Small intestine (tissue), 7 donors: ENCODE data around the gene IFNA13. TPM values are rescaled to one million over a fixed set of nuclear protein-coding genes. Genes with fewer than 3 reads are reported as not detected.
A peak's percentile ranks its signal among the peaks of the same experiment; 100 is the strongest.

Source experiments
- DNase-seq, 2 donors: peaks; one replicate each; pipeline versions ENCODE4 v3.0.0 to v3.0.0-alpha.2; 2013
- FAIRE-seq: peaks from 2 replicates; lab custom pipeline; 2012; peaks lifted over from hg19 to GRCh38; lab: Jason Lieb, UNC
- H3K27ac ChIP-seq, 3 donors: one replicate each; pipeline ENCODE4 v1.5.1; 2013; ENCODE audit warnings: low read length in 2 of 3, mild to moderate bottlenecking in 2 of 3, control low read depth in 1 of 3, inconsistent platforms in 1 of 3, low read depth in 1 of 3, moderate library complexity in 1 of 3
- H3K27me3 ChIP-seq, 3 donors: one replicate each; pipeline ENCODE4 v1.6.1; 2013; ENCODE audit warnings: low read length in 3 of 3, inconsistent platforms in 1 of 3; ENCODE audit not compliant: control insufficient read depth in 3 of 3, insufficient read depth in 3 of 3
- H3K36me3 ChIP-seq, 3 donors: one replicate each; pipeline ENCODE4 v1.6.1; 2013; ENCODE audit warnings: low read length in 3 of 3, inconsistent platforms in 1 of 3, low read depth in 1 of 3, mild to moderate bottlenecking in 1 of 3, moderate library complexity in 1 of 3; ENCODE audit not compliant: control insufficient read depth in 3 of 3, insufficient read depth in 2 of 3
- H3K4me1 ChIP-seq, 3 donors: one replicate each; pipeline ENCODE4 v1.6.1; 2013; ENCODE audit warnings: low read length in 2 of 3, inconsistent platforms in 1 of 3, low read depth in 1 of 3, mild to moderate bottlenecking in 1 of 3, moderate library complexity in 1 of 3; ENCODE audit not compliant: control insufficient read depth in 3 of 3, insufficient read depth in 2 of 3
- H3K4me3 ChIP-seq, 3 donors: one replicate each; pipeline ENCODE4 v1.5.1; 2013; ENCODE audit warnings: low read length in 3 of 3, control low read depth in 1 of 3, inconsistent platforms in 1 of 3, low read depth in 1 of 3, mild to moderate bottlenecking in 1 of 3, moderate library complexity in 1 of 3
- H3K9me3 ChIP-seq, 2 donors: one replicate each; pipeline ENCODE4 v1.6.1; 2013; ENCODE audit warnings: low read depth in 1 of 2, low read length in 1 of 2; ENCODE audit not compliant: control insufficient read depth in 2 of 2, insufficient read depth in 1 of 2
- WGBS, 3 donors: extraction: QIAGEN DNeasy Blood & Tissue Kit; methylation state at CpG; one replicate each; pipeline ENCODE4 v1.1.7; 2013; 5-methylcytosine and 5-hydroxymethylcytosine counted together
- polyA plus RNA-seq, 4 donors: library from polyadenylated mRNA; stranded (reverse) in 3 of 4; unstranded in 1 of 4; fragments of 200-250 nt in 3 of 4; fragments of 120-200 nt in 1 of 4; gene quantifications; one replicate each; pipeline versions ENCODE4 v1.2.1 to v1.2.3, GENCODE V29; 2013
- donor health status: healthy with polysubstance abuse.
- donor health status: control.
- donor health status: control.
- donor health status: Bipolar disorder and iron deficiency.
- donor health status: healthy.

IFNA13 gene
- polyA plus RNA-seq, 4 donors: not detected

DNA sequence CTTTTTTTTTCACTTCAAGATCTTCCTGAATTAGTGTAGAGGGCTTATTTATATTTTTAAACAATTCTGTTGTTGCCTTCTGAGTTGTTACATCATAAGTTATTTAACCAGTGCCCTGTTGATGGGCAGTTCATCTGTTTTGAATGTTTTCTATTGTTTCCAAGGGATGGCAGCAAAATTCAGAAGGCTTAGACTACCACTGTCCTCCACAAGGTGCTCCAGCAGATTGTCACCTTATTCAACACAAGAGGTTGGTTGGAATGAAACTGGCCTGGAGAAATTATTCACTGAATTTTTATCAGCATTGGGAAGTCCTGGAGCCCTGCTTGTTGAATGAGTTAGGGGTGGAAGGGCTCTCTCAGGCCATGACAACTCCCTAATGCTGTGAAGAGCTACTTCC is 31.4 kb downstream of the IFNA13 start:
- peaks cover 0 to 4% (median 3%) of the 10 kb centered on the region in 3 donors for H3K27me3 ChIP-seq
- no peaks in the 10 kb centered on the region for H3K36me3 ChIP-seq
- FAIRE-seq (no peak), DNase-seq (no peak)
- H3K4me3 ChIP-seq: no peak overlapping the region
- no peaks in the 10 kb centered on the region for H3K9me3 ChIP-seq
- peaks cover 4 to 10% (median 6%) of the 10 kb centered on the region in 3 donors for H3K4me1 ChIP-seq
- no peak overlapping the region for H3K27ac ChIP-seq

DNA sequence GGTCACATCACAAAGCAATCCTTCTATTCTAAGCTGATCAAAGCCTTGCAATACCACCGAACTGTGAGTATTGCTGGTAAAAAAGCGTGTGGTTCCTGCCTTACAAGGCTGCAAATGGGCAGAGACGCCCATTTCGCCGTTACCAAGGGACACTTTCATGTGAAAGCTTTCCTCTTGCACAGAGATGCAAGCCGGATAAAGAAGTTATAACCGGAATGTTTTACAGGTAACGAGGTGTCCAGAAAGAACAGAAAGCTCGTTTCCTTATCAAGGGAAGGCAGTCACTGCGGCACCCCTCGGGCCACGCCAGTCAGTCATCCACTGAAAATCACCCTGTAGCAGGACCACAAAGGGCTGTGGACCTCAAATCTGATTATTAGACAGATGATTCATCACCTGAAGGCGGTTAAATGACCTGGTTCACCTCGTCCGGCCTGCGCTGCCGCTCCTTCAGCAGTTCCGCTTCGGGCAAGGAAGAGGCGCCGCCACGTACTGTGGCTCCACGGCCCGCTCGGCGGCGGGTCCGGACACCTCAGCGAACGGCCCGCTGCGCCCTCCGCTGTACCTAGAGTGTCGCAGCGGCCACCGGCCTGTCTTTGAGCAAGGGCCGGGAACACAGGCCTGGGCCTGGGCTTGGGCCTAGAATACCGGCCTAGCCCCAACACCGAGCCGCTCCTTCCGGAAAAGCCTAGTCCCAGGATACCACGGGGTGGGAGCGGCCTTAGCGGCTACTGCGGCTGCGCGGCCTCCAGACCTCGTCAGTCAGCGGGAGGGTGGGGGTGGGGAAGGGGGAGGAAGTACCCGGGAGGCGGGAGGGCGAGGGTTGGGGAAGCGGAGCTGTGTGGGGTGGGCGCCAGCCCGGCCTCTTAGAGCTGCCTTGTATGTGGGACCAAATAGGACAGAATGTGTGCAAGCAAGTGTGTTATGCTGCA is 32.9 kb downstream of the IFNA13 start, which contains the start of gene KLHL9:
Gene KLHL9 (minus strand): TSS at position 704 of the 932 bp plus-strand sequence. CDS start 545 bp downstream, at position 159.
- 0% methylated on average over 55 of the region's 55 CpGs for WGBS, 3 donors

DNA sequence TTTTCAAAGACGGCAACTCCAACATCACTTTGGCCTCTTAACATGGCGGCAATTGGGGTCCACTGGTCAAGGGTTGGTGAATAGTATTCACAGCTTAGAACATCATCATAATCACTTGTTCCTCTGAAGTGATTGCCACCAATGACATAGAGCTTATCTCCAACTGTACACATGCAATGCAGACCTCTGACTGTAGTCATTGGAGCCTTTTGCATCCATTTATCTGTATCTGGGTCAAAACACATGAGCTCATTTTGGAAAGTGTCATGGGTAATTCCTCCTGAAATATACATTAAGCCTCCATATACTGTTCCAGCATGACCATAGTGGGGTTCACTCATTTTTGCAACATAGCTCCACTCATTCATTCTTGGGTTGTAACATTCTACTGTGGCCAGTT is 34.6 kb downstream of the IFNA13 start:
- 95 to 96% (median 96%) methylated on average over 2 of the region's 2 CpGs for WGBS, 3 donors
- Histone ChIP-seq H3K9me3 (no peaks in the 10 kb centered on the region), H3K27ac (no peak overlapping the region), H3K27me3 (no peaks in the 10 kb centered on the region), H3K4me1 (peaks cover 4 to 12% (median 6%) of the 10 kb centered on the region in 3 donors), H3K4me3 (peak overlapping the region in 1 of 3 donors; percentile 7), H3K36me3 (peaks cover 0 to 2% (median 0%) of the 10 kb centered on the region in 3 donors)
- DNase-seq: no peak
- no peak for FAIRE-seq

More for the DNA sequence above, 32.9 kb downstream of the IFNA13 start, which contains the start of gene KLHL9:
- Histone ChIP-seq H3K4me3 (peak within 1 kb of the TSS; percentile 72 to 88 (median 84)), H3K4me1 (peaks cover 4 to 12% (median 6%) of the 10 kb centered on the region in 3 donors), H3K36me3 (peaks cover 0 to 2% (median 0%) of the 10 kb centered on the region in 3 donors), H3K9me3 (no peaks in the 10 kb centered on the region), H3K27me3 (peaks cover 0 to 3% (median 1%) of the 10 kb centered on the region in 3 donors), H3K27ac (peak within 1 kb of the TSS; percentile 95 to 99 (median 98))
- DNase-seq (peak; percentile 94 to 98), FAIRE-seq (no peak)

DNA sequence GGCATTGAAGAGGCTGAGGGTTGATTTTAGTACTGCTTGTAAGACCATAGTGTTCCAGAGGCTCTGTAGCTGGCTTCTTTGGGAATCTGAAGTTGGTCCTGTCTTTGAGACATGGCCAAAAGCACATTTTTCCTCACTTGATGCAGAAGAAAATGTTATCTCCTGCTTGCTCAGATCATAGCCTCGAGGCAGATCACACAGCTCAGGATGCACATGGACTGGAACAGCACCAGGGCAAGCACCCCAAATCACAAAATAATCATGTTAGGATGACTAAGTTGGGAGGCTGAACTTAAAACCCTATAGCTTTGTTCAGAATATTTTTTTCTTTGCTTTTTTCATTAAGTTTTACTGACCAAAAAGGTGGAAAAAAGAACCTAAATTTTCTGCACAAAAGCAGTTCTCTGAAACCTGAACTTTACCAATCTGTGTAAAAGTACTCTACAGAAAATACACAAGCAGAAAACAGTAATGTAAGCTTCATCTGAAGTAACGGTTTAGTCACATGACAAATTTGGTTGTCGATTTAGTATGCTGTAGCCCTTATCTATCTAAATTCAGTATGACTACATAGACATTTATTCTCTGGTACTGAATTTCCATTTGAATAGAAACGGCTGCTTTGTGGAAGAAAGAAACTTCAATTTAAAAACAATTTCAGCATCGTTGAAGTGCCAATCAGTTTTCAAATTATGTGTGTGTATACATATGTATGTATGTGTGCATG is 36.0 kb downstream of the IFNA13 start:
- Histone ChIP-seq H3K4me1 (peaks cover 4 to 12% (median 6%) of the 10 kb centered on the region in 3 donors), H3K27ac (no peak overlapping the region), H3K36me3 (peaks cover 0 to 2% (median 0%) of the 10 kb centered on the region in 3 donors), H3K4me3 (no peak overlapping the region), H3K27me3 (no peaks in the 10 kb centered on the region), H3K9me3 (no peaks in the 10 kb centered on the region)
- FAIRE-seq (no peak), DNase-seq (peak in 1 of 2 donors; percentile 5)
- WGBS, 3 donors: 48 to 51% (median 50%) methylated on average over 5 of the region's 5 CpGs

DNA sequence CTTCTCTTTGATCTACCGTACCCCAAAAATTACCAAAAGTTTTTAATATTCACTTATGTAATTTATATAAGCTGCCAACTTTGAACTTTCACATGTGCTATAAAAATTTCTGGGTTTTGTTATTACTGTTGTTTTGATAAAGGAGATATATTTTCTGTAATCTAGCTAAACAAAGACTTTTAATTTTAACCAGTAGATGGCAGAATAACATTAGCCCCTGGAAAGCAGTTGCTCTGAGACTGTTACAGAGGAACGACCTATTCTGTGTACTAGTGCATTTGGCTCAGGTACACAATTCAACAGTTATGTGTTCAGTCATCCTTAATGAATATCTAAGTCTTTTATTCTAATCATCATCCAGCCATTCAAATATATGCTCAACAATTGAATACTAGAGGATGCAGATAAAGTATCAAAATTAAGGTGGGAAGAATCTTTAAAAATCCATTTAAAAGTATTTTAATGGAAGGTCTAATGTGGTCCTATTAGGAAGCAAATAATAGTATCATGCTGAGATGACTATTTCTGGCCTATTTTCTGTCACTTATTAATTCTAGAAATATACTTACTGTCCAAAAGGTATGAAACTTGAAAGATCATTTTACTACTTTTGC is 41.2 kb downstream of the IFNA13 start:
- Histone ChIP-seq H3K4me1 (peaks cover 0 to 2% (median 0%) of the 10 kb centered on the region in 3 donors), H3K27ac (no peak overlapping the region), H3K36me3 (peaks cover 2 to 5% (median 4%) of the 10 kb centered on the region in 3 donors), H3K27me3 (no peaks in the 10 kb centered on the region), H3K9me3 (no peaks in the 10 kb centered on the region), H3K4me3 (no peak overlapping the region)
- 31 to 37% (median 35%) methylated on average over 2 of the region's 2 CpGs for WGBS, 3 donors
- FAIRE-seq (peak; percentile 84), DNase-seq (peak; percentile 40 to 58)

DNA sequence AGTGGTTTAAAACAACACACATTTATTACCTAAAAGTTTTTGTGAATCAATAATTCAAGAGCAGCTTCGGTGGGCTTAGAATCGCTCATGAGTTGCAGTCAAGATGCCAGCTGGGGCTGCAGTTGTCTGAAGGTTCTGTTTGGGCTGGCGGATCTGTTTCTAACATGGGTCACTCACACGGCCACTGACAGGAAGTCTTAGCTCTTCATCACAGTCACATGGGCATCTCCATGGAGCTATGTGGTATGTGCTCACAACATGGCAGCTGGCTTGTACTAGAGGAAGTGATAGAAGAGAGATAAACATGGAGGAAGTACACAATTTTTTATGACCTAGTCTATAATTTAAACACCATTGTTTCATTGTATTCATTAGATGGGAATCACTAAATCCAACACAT is 43.8 kb downstream of the IFNA13 start:
- no peaks in the 10 kb centered on the region for H3K27me3 ChIP-seq
- DNase-seq (no peak), FAIRE-seq (no peak)
- peaks cover 2 to 6% (median 4%) of the 10 kb centered on the region in 3 donors for H3K36me3 ChIP-seq
- H3K9me3 ChIP-seq: no peaks in the 10 kb centered on the region
- WGBS, 3 donors: 85 to 90% (median 90%) methylated on average over 4 of the region's 4 CpGs
- no peaks in the 10 kb centered on the region for H3K4me1 ChIP-seq
- H3K27ac ChIP-seq: no peak overlapping the region
- H3K4me3 ChIP-seq: no peak overlapping the region

DNA sequence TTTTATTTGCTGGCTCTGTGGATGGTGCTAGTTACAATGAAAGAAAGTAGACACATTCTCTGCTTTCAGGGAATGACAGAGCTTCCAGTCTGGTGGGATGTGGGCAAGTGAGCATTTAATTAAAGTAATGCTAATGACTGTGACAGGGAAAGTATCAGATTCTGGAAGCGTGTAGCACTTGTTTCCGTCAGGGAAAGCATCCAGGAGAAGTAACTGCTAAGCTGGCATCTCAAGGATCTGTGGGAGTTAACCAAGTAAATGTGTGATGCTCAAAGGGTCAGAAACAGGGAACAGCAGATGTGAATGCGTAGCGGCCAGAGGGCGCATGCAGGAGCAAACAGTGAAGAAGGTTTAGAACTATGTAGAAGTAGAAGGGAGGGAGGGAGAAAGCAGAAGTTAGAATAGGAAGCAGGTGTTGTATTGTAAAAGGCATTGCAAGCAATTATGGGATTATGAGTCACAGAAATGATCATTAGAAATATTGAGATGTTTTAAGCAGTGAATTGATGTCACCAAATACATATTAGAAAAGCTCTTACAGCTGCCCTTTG is 44.9 kb downstream of the IFNA13 start:
- FAIRE-seq (no peak), DNase-seq (no peak)
- no peaks in the 10 kb centered on the region for H3K4me1 ChIP-seq
- H3K27ac ChIP-seq: no peak overlapping the region
- no peaks in the 10 kb centered on the region for H3K27me3 ChIP-seq
- 91 to 93% (median 92%) methylated on average over 5 of the region's 5 CpGs for WGBS, 3 donors
- H3K9me3 ChIP-seq: no peaks in the 10 kb centered on the region
- H3K4me3 ChIP-seq: no peak overlapping the region
- H3K36me3 ChIP-seq: peaks cover 2 to 6% (median 4%) of the 10 kb centered on the region in 3 donors
